ENCODE data around the gene TNRC6A.
"Not testable (repeated sequence)": the region's sequence is repeated elsewhere in the genome, so short reads cannot be mapped to it uniquely, and the experiment has no call there.

Gene TNRC6A

GRCh38 chr16:24742610-24743009 is 13.2 kb downstream of the TNRC6A start:
- peaks cover 22% of the 10 kb centered on the region for H3K36me3 ChIP-seq (ENCODE audit: control insufficient read depth, insufficient read depth, low read length)
- H3K27ac ChIP-seq (ENCODE audit: low read depth, low read length); H3K9me3 ChIP-seq (ENCODE audit: control insufficient read depth, insufficient read depth, low read depth, low read length); H3K27me3 ChIP-seq (ENCODE audit: control insufficient read depth, insufficient read depth, low read length); H3K9ac ChIP-seq (ENCODE audit: low read length); H3K4me3 ChIP-seq (ENCODE audit: low read depth, low read length): not testable (repeated sequence)
- H3K4me1 ChIP-seq (ENCODE audit: control insufficient read depth, insufficient read depth, low read length) = peaks cover 67% of the 10 kb centered on the region

GRCh38 chr16:24745391-24745790 is 15.9 kb downstream of the TNRC6A start:
- Histone ChIP-seq H3K27me3 (ENCODE audit: control insufficient read depth, insufficient read depth, low read length) (no peaks in the 10 kb centered on the region), H3K36me3 (ENCODE audit: control insufficient read depth, insufficient read depth, low read length) (peaks cover 27% of the 10 kb centered on the region), H3K27ac (ENCODE audit: low read depth, low read length) (no peak overlapping the region), H3K4me3 (ENCODE audit: low read depth, low read length) (no peak overlapping the region), H3K9me3 (ENCODE audit: control insufficient read depth, insufficient read depth, low read depth, low read length) (no peaks in the 10 kb centered on the region), H3K4me1 (ENCODE audit: control insufficient read depth, insufficient read depth, low read length) (peaks cover 61% of the 10 kb centered on the region), H3K9ac (ENCODE audit: low read length) (no peak overlapping the region)

- no peak overlapping the region for H3K4me3 ChIP-seq (ENCODE audit: low read depth, low read length)
- H3K36me3 ChIP-seq (ENCODE audit: control insufficient read depth, insufficient read depth, low read length) = peaks cover 24% of the 10 kb centered on the region
- no peaks in the 10 kb centered on the region for H3K27me3 ChIP-seq (ENCODE audit: control insufficient read depth, insufficient read depth, low read length)
- H3K9ac ChIP-seq (ENCODE audit: low read length) = no peak overlapping the region
- 0 out of 2 replicates have a peak overlapping the region, but pooled peaks have one; percentile 5 for H3K27ac ChIP-seq (ENCODE audit: low read depth, low read length)
- no peaks in the 10 kb centered on the region for H3K9me3 ChIP-seq (ENCODE audit: control insufficient read depth, insufficient read depth, low read depth, low read length)
- peaks cover 57% of the 10 kb centered on the region for H3K4me1 ChIP-seq (ENCODE audit: control insufficient read depth, insufficient read depth, low read length)
These were observed 16.3 kb downstream of the TNRC6A start for GRCh38 chr16:24745791-24746190.

- H3K4me1 ChIP-seq (ENCODE audit: control insufficient read depth, insufficient read depth, low read length) = peaks cover 54% of the 10 kb centered on the region
- no peak overlapping the region for H3K9ac ChIP-seq (ENCODE audit: low read length)
- no peaks in the 10 kb centered on the region for H3K27me3 ChIP-seq (ENCODE audit: control insufficient read depth, insufficient read depth, low read length)
- H3K36me3 ChIP-seq (ENCODE audit: control insufficient read depth, insufficient read depth, low read length) = peaks cover 21% of the 10 kb centered on the region
- H3K4me3 ChIP-seq (ENCODE audit: low read depth, low read length) = no peak overlapping the region
- no peaks in the 10 kb centered on the region for H3K9me3 ChIP-seq (ENCODE audit: control insufficient read depth, insufficient read depth, low read depth, low read length)
- H3K27ac ChIP-seq (ENCODE audit: low read depth, low read length) = no peak overlapping the region
These were observed 18.0 kb downstream of the TNRC6A start for GRCh38 chr16:24747441-24747840.

GRCh38 chr16:24748242-24748641 is 18.8 kb downstream of the TNRC6A start:
- peaks cover 21% of the 10 kb centered on the region for H3K36me3 ChIP-seq (ENCODE audit: control insufficient read depth, insufficient read depth, low read length)
- no peaks in the 10 kb centered on the region for H3K27me3 ChIP-seq (ENCODE audit: control insufficient read depth, insufficient read depth, low read length)
- no peaks in the 10 kb centered on the region for H3K9me3 ChIP-seq (ENCODE audit: control insufficient read depth, insufficient read depth, low read depth, low read length)
- H3K27ac ChIP-seq (ENCODE audit: low read depth, low read length) = no peak overlapping the region
- H3K9ac ChIP-seq (ENCODE audit: low read length) = no peak overlapping the region
- peaks cover 50% of the 10 kb centered on the region for H3K4me1 ChIP-seq (ENCODE audit: control insufficient read depth, insufficient read depth, low read length)
- no peak overlapping the region for H3K4me3 ChIP-seq (ENCODE audit: low read depth, low read length)

- H3K4me3 ChIP-seq (ENCODE audit: low read depth, low read length) = no peak overlapping the region
- no peak overlapping the region for H3K9ac ChIP-seq (ENCODE audit: low read length)
These were observed 19.9 kb downstream of the TNRC6A start for GRCh38 chr16:24749310-24749709.

GRCh38 chr16:24749872-24750271 is 20.4 kb downstream of the TNRC6A start:
- not testable (repeated sequence) for H3K9me3 ChIP-seq (ENCODE audit: control insufficient read depth, insufficient read depth, low read depth, low read length); H3K27ac ChIP-seq (ENCODE audit: low read depth, low read length); H3K27me3 ChIP-seq (ENCODE audit: control insufficient read depth, insufficient read depth, low read length); H3K4me3 ChIP-seq (ENCODE audit: low read depth, low read length); H3K9ac ChIP-seq (ENCODE audit: low read length)
- Histone ChIP-seq H3K36me3 (ENCODE audit: control insufficient read depth, insufficient read depth, low read length) (peaks cover 21% of the 10 kb centered on the region), H3K4me1 (ENCODE audit: control insufficient read depth, insufficient read depth, low read length) (peaks cover 37% of the 10 kb centered on the region)

More at GRCh38 chr16:24749310-24749709, 19.9 kb downstream of the TNRC6A start:
- Histone ChIP-seq H3K9me3 (ENCODE audit: control insufficient read depth, insufficient read depth, low read depth, low read length) (no peaks in the 10 kb centered on the region), H3K4me1 (ENCODE audit: control insufficient read depth, insufficient read depth, low read length) (peaks cover 42% of the 10 kb centered on the region), H3K27me3 (ENCODE audit: control insufficient read depth, insufficient read depth, low read length) (no peaks in the 10 kb centered on the region), H3K27ac (ENCODE audit: low read depth, low read length) (no peak overlapping the region), H3K36me3 (ENCODE audit: control insufficient read depth, insufficient read depth, low read length) (peaks cover 21% of the 10 kb centered on the region)

- Histone ChIP-seq H3K4me3 (ENCODE audit: low read depth, low read length) (no peak overlapping the region), H3K9me3 (ENCODE audit: control insufficient read depth, insufficient read depth, low read depth, low read length) (no peaks in the 10 kb centered on the region), H3K27ac (ENCODE audit: low read depth, low read length) (no peak overlapping the region), H3K9ac (ENCODE audit: low read length) (no peak overlapping the region), H3K27me3 (ENCODE audit: control insufficient read depth, insufficient read depth, low read length) (no peaks in the 10 kb centered on the region), H3K36me3 (ENCODE audit: control insufficient read depth, insufficient read depth, low read length) (peaks cover 17% of the 10 kb centered on the region), H3K4me1 (ENCODE audit: control insufficient read depth, insufficient read depth, low read length) (peaks cover 19% of the 10 kb centered on the region; the same call in 1 of the 2 replicates)
These were observed 23.5 kb downstream of the TNRC6A start for GRCh38 chr16:24753000-24753399.

- Histone ChIP-seq H3K4me1 (ENCODE audit: control insufficient read depth, insufficient read depth, low read length) (peaks cover 19% of the 10 kb centered on the region; the same call in 1 of the 2 replicates), H3K9me3 (ENCODE audit: control insufficient read depth, insufficient read depth, low read depth, low read length) (no peaks in the 10 kb centered on the region), H3K4me3 (ENCODE audit: low read depth, low read length) (no peak overlapping the region), H3K9ac (ENCODE audit: low read length) (no peak overlapping the region), H3K27ac (ENCODE audit: low read depth, low read length) (no peak overlapping the region), H3K36me3 (ENCODE audit: control insufficient read depth, insufficient read depth, low read length) (peaks cover 17% of the 10 kb centered on the region), H3K27me3 (ENCODE audit: control insufficient read depth, insufficient read depth, low read length) (no peaks in the 10 kb centered on the region)
These were observed 24.0 kb downstream of the TNRC6A start for GRCh38 chr16:24753437-24753836.

- H3K27ac ChIP-seq (ENCODE audit: low read depth, low read length) = no peak overlapping the region
- no peak overlapping the region for H3K4me3 ChIP-seq (ENCODE audit: low read depth, low read length)
- H3K36me3 ChIP-seq (ENCODE audit: control insufficient read depth, insufficient read depth, low read length) = peaks cover 28% of the 10 kb centered on the region
- peaks cover 19% of the 10 kb centered on the region; the same call in 1 of the 2 replicates for H3K4me1 ChIP-seq (ENCODE audit: control insufficient read depth, insufficient read depth, low read length)
- no peaks in the 10 kb centered on the region for H3K27me3 ChIP-seq (ENCODE audit: control insufficient read depth, insufficient read depth, low read length)
- no peak overlapping the region for H3K9ac ChIP-seq (ENCODE audit: low read length)
- H3K9me3 ChIP-seq (ENCODE audit: control insufficient read depth, insufficient read depth, low read depth, low read length) = no peaks in the 10 kb centered on the region
These were observed 25.1 kb downstream of the TNRC6A start for GRCh38 chr16:24754543-24754942.

- Histone ChIP-seq H3K9ac (ENCODE audit: low read length) (no peak overlapping the region), H3K36me3 (ENCODE audit: control insufficient read depth, insufficient read depth, low read length) (peaks cover 36% of the 10 kb centered on the region), H3K4me1 (ENCODE audit: control insufficient read depth, insufficient read depth, low read length) (peaks cover 19% of the 10 kb centered on the region; the same call in 1 of the 2 replicates), H3K4me3 (ENCODE audit: low read depth, low read length) (no peak overlapping the region), H3K27me3 (ENCODE audit: control insufficient read depth, insufficient read depth, low read length) (no peaks in the 10 kb centered on the region), H3K9me3 (ENCODE audit: control insufficient read depth, insufficient read depth, low read depth, low read length) (no peaks in the 10 kb centered on the region), H3K27ac (ENCODE audit: low read depth, low read length) (no peak overlapping the region)
These were observed 25.9 kb downstream of the TNRC6A start for GRCh38 chr16:24755201-24755874.
